Endodermal cell (in vitro differentiated cells): Measurements from ENCODE around the gene CDC123. TPM values are rescaled to one million over a fixed set of nuclear protein-coding genes. Genes with fewer than 3 reads are reported as not detected.

ENCODE experiments used
- DNase-seq: peaks from one replicate; pipeline ENCODE4 v3.0.0-alpha.2; 2017
- H3K27ac ChIP-seq: 2 replicates; pipeline ENCODE4 v1.5.1; 2013; ENCODE audit warnings: mild to moderate bottlenecking, low read depth, low read length, moderate library complexity
- H3K27me3 ChIP-seq: 2 replicates; pipeline ENCODE4 v1.6.1; 2013; ENCODE audit warnings: mild to moderate bottlenecking, low read length, moderate library complexity; ENCODE audit not compliant: insufficient read depth, control insufficient read depth, poor library complexity, severe bottlenecking
- H3K36me3 ChIP-seq: 2 replicates; pipeline ENCODE4 v1.7.0; 2013; ENCODE audit warnings: mild to moderate bottlenecking, low read length, moderate library complexity; ENCODE audit not compliant: control insufficient read depth, insufficient read depth
- H3K4me1 ChIP-seq: one replicate; pipeline ENCODE4 v1.7.0; 2013; ENCODE audit warnings: low read length; ENCODE audit not compliant: control insufficient read depth, insufficient read depth
- H3K4me3 ChIP-seq: 2 replicates; pipeline ENCODE4 v1.5.1; 2013; ENCODE audit warnings: mild to moderate bottlenecking, low read length, moderate library complexity
- H3K9ac ChIP-seq: 2 replicates; pipeline ENCODE4 v1.6.1; 2013; ENCODE audit warnings: mild to moderate bottlenecking, low read length, moderate library complexity; ENCODE audit not compliant: poor library complexity, severe bottlenecking; ENCODE audit errors: extremely low read depth
- H3K9me3 ChIP-seq: 2 replicates; pipeline ENCODE4 v1.6.1; 2013; ENCODE audit warnings: mild to moderate bottlenecking, low read length, moderate library complexity; ENCODE audit not compliant: control insufficient read depth
- H3K27ac Mint-ChIP-seq: 2 replicates; pipeline ENCODE4 v1.8.0; 2020; ENCODE audit warnings: mixed read lengths
- H3K27me3 Mint-ChIP-seq: 2 replicates; pipeline ENCODE4 v1.8.0; 2021; ENCODE audit warnings: mild to moderate bottlenecking, mixed read lengths; ENCODE audit not compliant: insufficient read depth
- H3K36me3 Mint-ChIP-seq: 2 replicates; pipeline ENCODE4 v1.8.0; 2020; ENCODE audit warnings: low read depth, mixed read lengths
- H3K4me1 Mint-ChIP-seq: 2 replicates; pipeline ENCODE4 v1.8.0; 2020; ENCODE audit warnings: mixed read lengths
- H3K4me3 Mint-ChIP-seq: 2 replicates; pipeline ENCODE4 v1.8.0; 2020; ENCODE audit warnings: mild to moderate bottlenecking, moderate library complexity, mixed read lengths
- H3K9me3 Mint-ChIP-seq: 2 replicates; pipeline ENCODE4 v1.8.0; 2020; ENCODE audit warnings: mild to moderate bottlenecking, mixed read lengths
- CTCF ChIP-seq: fragments of 200-600 bp; sonication (generic); conservative IDR thresholded peaks from 2 replicates; pipeline ENCODE4 v1.5.0; 2021; ENCODE audit warnings: antibody characterized with exemption, mild to moderate bottlenecking
- WGBS, 2 experiments: methylation state at CpG; one replicate each; pipeline versions ENCODE4 v1.1.5 to v1.1.7; 2013; ENCODE audit warnings: missing lambda C conversion rate in 2 of 2, mixed read lengths in 1 of 2; ENCODE audit not compliant: insufficient coverage in 1 of 2, insufficient read length in 1 of 2; 5-methylcytosine and 5-hydroxymethylcytosine counted together
- total RNA-seq, 2 donors: library from RNA; stranded (reverse); fragmentation: NEBNext Ultra II Directional in 1 of 2; extraction: Animal tissue kit (Norgen Biotek cat#: 25700) in 1 of 2; gene quantifications; 2 replicates in 1 of 2; 3 replicates in 1 of 2; pipeline ENCODE4 v1.2.1, GENCODE V29; 2021

Gene CDC123
- total RNA-seq, 2 donors from 2014 or later: 104 to 123 TPM

DNA sequence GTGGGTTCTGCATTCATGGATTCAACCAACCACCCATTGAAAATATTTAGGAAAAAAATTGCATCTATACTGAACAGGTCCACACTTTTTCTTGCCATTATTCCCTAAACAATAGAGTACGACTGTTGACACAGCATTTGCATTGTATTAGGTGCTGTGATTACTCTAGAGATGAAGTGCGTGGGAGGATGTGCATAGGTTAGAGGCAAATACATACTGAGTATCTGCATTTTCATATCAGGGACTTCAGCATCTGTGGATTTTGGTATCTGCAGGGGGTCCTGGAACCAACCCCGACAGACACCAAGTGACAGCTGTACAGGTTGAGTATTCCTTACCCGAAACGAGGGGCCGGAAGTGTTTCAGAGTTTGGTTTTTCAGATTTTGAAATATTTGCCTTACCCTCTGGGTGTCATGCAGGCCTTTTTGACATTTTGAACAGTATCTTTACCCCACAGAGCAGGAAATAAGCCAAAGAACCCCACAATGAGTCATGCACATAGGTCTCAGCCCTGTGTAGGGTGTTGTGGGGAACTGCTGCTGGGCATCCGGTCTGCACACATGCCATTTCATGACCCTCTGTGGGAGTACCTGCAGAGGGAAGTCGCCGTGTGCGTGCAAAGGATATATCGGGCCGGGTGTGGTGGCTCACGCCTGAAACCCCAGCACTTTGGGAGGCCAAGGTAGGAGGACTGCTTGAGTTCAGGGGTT, 14.8 kb upstream of the CDC123 start:
- peaks cover 15% of the 10 kb centered on the region for H3K4me1 Mint-ChIP-seq
- Histone ChIP-seq H3K4me3 (no peak overlapping the region), H3K9me3 (no peaks in the 10 kb centered on the region), H3K27me3 (no peaks in the 10 kb centered on the region), H3K27ac (no peak overlapping the region), H3K36me3 (peaks cover 78% of the 10 kb centered on the region), H3K4me1 (no peaks in the 10 kb centered on the region), H3K9ac (no peak overlapping the region)
- TF ChIP-seq CTCF: no peak
- no peak overlapping the region for H3K4me3 Mint-ChIP-seq
- 89 to 95% methylated on average over 8 to 13 of the region's 13 CpGs for WGBS, 2 experiments
- no peak for DNase-seq
- no peaks in the 10 kb centered on the region for H3K9me3 Mint-ChIP-seq
- H3K27me3 Mint-ChIP-seq: no peaks in the 10 kb centered on the region
- H3K36me3 Mint-ChIP-seq: peaks cover 48% of the 10 kb centered on the region
- peak overlapping the region; percentile 80 for H3K27ac Mint-ChIP-seq

DNA sequence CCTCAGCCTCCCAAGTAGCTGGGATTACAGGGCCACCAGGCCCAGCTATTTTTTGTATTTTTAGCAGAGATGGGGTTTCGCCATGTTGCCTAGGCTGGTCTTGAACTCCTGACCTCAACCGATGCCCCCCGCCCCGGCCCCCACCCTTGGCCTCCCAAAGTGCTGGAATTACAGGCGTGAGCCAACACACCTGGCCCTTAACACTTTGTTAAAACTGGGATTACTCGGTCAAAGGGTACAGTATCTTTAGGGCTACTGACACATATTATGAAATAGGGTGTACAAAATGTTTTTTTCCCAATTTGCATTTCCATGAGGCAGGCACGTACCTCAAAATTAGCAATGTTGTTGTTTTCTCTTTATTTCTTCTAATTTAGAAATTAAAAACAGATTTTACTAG, 11.8 kb upstream of the CDC123 start:
- Mint-ChIP-seq H3K9me3 (no peaks in the 10 kb centered on the region), H3K36me3 (peaks cover 49% of the 10 kb centered on the region), H3K4me1 (peaks cover 15% of the 10 kb centered on the region), H3K27ac (no peak overlapping the region), H3K27me3 (no peaks in the 10 kb centered on the region), H3K4me3 (no peak overlapping the region)
- 96 to 100% methylated on average over 1 to 7 of the region's 7 CpGs for WGBS, 2 experiments
- no peaks in the 10 kb centered on the region for H3K4me1 ChIP-seq
- DNase-seq: no peak
- H3K27me3 ChIP-seq: no peaks in the 10 kb centered on the region
- no peak overlapping the region for H3K4me3 ChIP-seq
- no peak for TF ChIP-seq CTCF
- peaks cover 72% of the 10 kb centered on the region for H3K36me3 ChIP-seq
- no peak overlapping the region for H3K9ac ChIP-seq
- no peaks in the 10 kb centered on the region for H3K9me3 ChIP-seq
- H3K27ac ChIP-seq: no peak overlapping the region

DNA sequence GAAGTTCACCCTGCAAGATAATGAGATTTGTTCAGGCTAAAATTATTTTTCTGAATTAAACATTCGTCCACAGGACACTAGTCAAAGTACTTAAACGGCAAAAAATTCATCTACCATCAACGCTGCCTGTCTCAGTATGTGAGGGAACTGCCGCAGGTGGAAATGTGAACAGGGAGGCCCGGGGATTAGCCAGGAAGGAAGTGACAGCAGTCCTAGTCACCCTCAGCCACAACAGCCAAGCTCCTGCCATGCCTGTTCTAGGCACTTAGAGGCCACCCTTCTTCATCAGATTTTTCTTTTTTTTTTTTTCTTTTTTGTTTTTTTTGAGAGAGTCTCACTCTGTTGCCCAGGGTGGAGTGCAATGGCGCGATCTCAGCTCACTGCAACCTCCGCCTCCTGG, 9.7 kb upstream of the CDC123 start:
- no peak for DNase-seq
- H3K4me3 Mint-ChIP-seq: no peak overlapping the region
- no peaks in the 10 kb centered on the region for H3K9me3 ChIP-seq
- no peak for TF ChIP-seq CTCF
- 74 to 95% methylated on average over 3 to 8 of the region's 8 CpGs for WGBS, 2 experiments
- H3K4me1 Mint-ChIP-seq: peaks cover 2% of the 10 kb centered on the region
- peaks cover 62% of the 10 kb centered on the region for H3K36me3 ChIP-seq
- peaks cover 55% of the 10 kb centered on the region for H3K36me3 Mint-ChIP-seq
- no peak overlapping the region for H3K9ac ChIP-seq
- H3K27me3 Mint-ChIP-seq: no peaks in the 10 kb centered on the region
- no peak overlapping the region for H3K27ac ChIP-seq
- H3K4me3 ChIP-seq: no peak overlapping the region
- no peaks in the 10 kb centered on the region for H3K9me3 Mint-ChIP-seq
- H3K27me3 ChIP-seq: no peaks in the 10 kb centered on the region
- H3K4me1 ChIP-seq: no peaks in the 10 kb centered on the region
- H3K27ac Mint-ChIP-seq: no peak overlapping the region
